A673 (cell line): ENCODE measurements around the gene TSGA10IP.

Experiments used
- EZH2 ChIP-seq: fragments of 200-600 bp; sonication (generic); IDR thresholded peaks from 2 replicates; pipeline ENCODE4 v1.6.1; 2017; ENCODE audit warnings: borderline replicate concordance, low read depth, mild to moderate bottlenecking, mixed read lengths, antibody characterized with exemption, low read length; ENCODE audit not compliant: poor library complexity, severe bottlenecking
- TF ChIP-seq, protein P1 (sequence below): fragments of 300-800, 200-600 bp; sonication (generic); conservative IDR thresholded peaks from 2 replicates; pipeline ENCODE4 v1.5.1; 2017; ENCODE audit warnings: low read depth, mild to moderate bottlenecking, antibody characterized with exemption, low read length, moderate library complexity, mixed read lengths

DNA sequence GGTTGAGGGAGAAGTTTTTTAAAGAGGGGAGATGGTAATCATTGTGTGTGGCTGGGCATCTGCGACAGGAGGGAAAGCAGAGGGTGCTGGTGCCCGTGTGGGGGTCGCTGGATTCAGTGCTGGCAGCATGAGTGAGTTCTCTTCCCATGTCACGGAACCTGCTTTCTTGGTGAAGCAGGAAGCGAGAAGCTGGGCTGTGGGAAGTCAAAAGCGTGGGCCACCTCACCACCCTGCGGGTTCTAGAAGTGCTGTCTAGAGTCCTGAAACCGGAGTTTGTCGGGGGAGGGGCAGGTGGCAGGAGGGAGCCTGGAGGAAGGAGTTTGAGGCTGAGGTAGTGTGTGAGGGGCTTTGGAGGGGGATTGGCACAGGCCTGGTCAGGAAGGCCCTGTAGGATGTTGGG lies 30.5 kb downstream of the TSGA10IP start:
- TF ChIP-seq, protein P1, sequence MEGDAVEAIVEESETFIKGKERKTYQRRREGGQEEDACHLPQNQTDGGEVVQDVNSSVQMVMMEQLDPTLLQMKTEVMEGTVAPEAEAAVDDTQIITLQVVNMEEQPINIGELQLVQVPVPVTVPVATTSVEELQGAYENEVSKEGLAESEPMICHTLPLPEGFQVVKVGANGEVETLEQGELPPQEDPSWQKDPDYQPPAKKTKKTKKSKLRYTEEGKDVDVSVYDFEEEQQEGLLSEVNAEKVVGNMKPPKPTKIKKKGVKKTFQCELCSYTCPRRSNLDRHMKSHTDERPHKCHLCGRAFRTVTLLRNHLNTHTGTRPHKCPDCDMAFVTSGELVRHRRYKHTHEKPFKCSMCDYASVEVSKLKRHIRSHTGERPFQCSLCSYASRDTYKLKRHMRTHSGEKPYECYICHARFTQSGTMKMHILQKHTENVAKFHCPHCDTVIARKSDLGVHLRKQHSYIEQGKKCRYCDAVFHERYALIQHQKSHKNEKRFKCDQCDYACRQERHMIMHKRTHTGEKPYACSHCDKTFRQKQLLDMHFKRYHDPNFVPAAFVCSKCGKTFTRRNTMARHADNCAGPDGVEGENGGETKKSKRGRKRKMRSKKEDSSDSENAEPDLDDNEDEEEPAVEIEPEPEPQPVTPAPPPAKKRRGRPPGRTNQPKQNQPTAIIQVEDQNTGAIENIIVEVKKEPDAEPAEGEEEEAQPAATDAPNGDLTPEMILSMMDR = no peak
- TF ChIP-seq EZH2 = no peak
